NCI-H345 treated with DMSO at 0.1 percent for 48 hours (cell line): ENCODE results near the gene COPS8.

Experiments
- DNase-seq: peaks from one replicate; lab custom pipeline; 2025; ENCODE audit not compliant: unreplicated experiment; lab: John Stamatoyannopoulos, UW

The COPS8 gene

DNA sequence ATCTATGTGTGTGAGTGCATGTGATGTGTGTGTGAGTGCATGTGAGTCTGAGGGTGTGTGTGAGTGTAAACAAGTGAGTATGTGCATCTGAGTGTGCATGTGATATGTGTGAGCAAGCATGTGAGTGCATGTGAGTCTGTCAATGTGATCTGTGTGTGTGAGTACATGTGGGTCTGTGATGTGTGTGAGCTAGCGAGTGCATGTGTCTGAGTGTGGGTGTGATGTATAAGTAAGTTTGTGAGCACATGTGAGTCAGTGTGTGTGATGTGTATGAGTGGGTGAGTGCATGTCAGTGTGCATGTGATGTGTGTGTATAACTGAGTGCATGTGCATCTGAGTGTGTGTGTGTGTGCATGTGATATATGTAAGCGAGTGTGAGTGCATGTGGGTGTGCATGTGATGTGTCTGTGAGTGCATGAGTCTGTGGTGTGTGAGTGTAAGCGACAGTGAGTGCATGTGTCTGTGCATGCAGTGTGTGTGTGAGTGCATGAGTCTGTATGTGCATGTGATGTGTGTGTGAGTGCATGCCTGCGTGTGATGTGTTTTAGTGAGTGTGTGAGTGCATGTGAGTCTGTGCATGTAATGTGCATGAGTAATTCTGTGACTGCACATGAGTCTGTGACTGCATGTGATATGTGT lies 44.1 kb downstream of the COPS8 start:
- no peak for DNase-seq

GRCh38 chr2:237130562-237131421 lies 45.1 kb downstream of the COPS8 start:
- DNase-seq: no peak

GRCh38 chr2:237131749-237132533 lies 46.3 kb downstream of the COPS8 start:
- no peak for DNase-seq

GRCh38 chr2:237132799-237133198 lies 47.1 kb downstream of the COPS8 start:
- DNase-seq: no peak

- DNase-seq: no peak
Measured at GRCh38 chr2:237134321-237135230, 48.9 kb downstream of the COPS8 start.

- no peak for DNase-seq
Measured at GRCh38 chr2:237136824-237137223, 51.1 kb downstream of the COPS8 start.

DNA sequence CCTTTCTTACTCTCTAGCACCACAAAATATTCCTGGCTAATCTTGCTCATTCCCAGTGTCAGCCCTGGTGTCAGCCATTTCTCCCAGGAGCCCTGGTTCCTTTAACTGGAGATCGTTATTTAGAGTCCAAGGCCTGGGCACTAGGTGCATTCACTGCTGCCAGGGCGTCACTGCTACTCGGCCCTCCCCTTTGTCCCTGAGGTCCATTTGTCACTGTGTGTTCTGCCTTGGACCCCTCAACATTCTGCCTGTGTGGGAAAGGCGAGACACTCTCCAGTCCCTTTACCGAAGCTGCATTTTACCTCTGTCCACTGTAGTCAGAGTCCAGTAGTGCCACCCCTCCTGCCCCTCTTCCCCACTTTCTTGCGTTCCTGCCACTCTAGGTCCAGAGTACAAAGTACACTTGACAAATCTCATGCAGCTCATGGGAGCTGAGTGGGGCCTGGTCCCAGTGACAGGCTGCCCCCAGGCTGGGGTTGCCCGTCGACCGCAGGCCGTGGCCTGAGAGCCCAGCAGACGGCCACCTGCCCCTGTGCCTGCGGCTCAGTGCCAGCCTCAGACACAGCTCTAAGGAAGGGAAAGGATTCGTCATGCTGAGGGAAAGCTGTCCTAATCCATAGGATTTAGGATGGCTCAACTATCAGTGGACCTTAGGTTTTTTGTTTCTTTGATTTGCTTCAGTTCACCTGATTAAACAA lies 52.1 kb downstream of the COPS8 start:
- no peak for DNase-seq

DNA sequence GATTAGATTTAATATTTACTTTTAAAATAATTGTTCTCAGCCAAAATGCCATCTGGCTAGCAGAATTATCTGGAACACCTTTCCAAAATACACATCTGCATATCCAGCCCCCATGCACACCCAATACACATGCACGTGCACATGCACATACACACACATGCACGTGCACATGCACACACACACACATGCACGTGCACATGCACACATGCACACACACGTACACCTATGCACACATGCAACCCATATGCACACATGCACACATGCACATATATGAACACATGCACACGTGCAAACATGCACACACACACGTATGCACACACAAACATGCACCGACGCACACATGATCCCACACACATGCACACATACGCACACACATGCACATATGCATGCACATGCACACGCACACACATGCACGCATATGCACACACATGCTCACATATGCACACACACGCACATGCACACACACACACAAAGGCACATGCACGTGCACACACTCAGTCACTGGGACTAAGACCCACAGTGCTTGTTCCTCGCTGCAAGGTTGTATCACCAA lies 53.5 kb downstream of the COPS8 start:
- no peak for DNase-seq

DNA sequence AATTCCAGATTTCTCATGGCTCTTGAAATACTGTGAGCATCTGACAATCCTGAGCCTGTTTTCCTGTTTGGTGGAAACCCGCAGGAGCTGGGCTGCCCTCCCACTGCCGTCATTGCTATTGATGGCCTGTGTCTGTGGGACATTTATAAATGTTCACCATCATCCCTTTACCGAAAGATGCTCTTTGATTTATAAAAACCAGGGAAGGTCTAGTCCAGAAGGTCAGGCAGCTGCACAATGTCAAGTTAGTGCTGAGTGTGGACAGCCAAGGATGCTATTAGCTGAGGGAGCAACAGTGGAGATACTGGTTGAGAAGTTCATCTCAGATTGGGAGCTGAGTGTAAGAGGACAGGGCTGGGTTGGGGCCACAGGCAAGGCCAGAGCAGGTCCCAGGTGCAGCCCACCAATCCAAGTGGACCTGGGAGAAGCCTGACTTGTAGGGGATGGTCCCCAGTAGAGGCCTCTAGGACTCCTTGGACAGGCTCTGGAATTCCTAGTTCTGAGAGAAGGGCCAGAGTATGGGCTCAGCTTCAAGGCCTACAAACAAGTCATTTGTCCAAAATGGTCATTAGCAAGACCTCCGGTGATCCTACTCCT lies 55.1 kb downstream of the COPS8 start:
- no peak for DNase-seq

DNA sequence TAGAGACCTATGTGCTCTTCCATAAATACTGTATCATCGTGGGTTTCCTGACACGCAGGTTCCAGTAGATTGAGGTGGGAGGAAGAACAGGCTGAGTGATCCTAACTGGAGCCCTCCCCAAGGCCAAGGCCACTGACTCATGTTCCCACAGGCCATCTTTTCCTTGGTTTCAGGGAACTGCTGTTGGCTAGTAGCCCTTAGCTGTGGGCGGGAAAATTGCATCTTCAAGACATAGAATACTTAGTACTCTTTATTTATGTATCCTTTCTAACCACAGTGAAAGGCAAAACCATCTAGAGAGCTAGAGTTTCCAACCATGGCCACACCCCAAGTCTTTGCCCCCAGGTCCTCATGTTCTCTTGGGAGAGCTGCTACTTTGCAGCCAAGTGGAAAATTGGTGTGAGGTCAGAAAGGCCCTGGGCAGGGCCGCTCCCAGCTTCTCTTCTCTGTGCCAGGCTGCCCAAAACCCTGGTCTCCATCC lies 55.9 kb downstream of the COPS8 start:
- no peak for DNase-seq

DNA sequence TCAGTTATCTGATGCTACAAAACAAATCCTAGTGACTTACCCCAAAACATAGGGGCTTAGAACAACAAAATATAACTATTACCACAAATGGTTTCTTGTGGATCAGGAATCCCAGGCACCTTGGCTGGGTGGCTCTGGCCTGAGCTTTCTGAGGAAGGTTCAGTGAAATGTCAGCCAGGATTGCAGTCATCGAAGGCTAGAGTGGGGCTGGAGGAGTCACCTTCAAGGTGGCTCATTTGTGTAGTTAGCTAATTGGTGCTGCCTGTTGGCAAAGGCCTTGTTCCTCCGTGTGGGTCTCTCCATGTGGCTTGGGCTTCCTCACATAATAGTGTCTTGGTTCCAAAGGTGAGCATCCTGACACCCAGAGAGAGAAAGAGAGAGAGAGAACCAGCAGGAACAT lies 57.4 kb downstream of the COPS8 start:
- DNase-seq: no peak

DNA sequence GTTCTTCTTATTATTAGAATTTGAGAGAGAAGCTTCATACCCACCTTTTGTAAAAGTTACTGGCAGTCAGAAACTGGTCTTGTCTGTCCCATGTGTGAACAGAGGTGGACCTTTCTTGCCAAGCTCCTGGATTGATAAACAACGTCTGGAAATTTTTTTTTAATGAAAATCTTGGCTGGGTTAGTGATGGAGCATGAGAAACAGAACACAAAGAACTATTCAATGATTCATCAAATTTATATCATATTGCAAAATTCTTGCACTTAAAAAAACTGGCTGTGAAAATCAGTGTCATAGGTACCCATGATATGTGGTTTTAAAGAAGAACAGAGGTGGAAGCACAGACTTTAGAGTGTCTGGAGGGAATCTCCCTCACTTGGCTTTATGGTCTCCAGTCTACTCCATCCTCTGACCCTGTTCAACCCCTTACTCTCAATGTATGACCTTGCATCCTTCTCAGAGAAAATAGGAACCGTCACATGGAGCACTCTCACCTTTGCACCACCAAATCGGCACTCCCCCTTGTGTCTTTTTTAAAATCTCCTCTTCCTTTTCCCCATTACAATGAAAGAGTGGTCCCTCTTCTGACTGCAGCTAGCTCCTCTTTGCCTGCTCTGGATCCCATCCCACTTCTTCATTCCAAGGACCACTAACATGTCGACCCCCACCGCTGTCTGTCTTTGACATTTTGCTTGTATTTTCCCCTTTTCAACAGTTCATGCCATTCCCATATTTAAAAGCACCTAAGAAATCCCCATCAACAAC lies 58.2 kb downstream of the COPS8 start:
- DNase-seq: no peak

GRCh38 chr2:237144516-237144915 lies 58.8 kb downstream of the COPS8 start:
- no peak for DNase-seq

DNA sequence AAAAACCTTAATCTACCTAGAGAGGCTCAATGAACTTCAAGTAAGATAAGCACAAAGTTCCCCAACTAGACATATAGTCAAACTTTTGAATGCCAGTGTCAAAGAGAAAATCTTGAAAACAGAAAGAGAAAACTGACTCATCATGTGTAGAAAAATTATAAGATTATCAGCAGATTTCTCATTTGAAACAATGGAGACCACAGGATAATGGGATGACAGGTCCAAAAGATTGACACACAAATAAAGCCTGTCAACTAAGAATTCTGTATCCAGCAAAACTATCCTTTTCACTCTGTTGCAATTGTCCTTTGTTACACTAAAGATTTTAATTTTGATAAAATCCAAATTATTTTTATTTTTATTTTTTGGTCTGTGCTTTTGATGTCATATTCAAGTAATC lies 61.6 kb downstream of the COPS8 start:
- DNase-seq: no peak

GRCh38 chr2:237148624-237149023 lies 62.9 kb downstream of the COPS8 start:
- DNase-seq: no peak

GRCh38 chr2:237149425-237149824 lies 63.7 kb downstream of the COPS8 start:
- DNase-seq: no peak
